Parathyroid adenoma (tissue), 2 donors: ENCODE results near the gene B3GNT9.

Experiments
- H2AFZ ChIP-seq: fragments of 300-600 bp; sonication (generic); one replicate; pipeline ENCODE4 v1.7.0; 2017; ENCODE audit warnings: antibody characterized with exemption, mild to moderate bottlenecking
- H3K27ac ChIP-seq: fragments of 300-600 bp; sonication (generic); one replicate; pipeline ENCODE4 v1.7.0; 2017
- H3K27me3 ChIP-seq: fragments of 300-600 bp; sonication (generic); one replicate; pipeline ENCODE4 v1.7.0; 2017; ENCODE audit warnings: low read length; ENCODE audit not compliant: control insufficient read depth, insufficient read depth
- H3K36me3 ChIP-seq: fragments of 300-600 bp; sonication (generic); one replicate; pipeline ENCODE4 v1.7.0; 2017; ENCODE audit warnings: low read length; ENCODE audit not compliant: control insufficient read depth, insufficient read depth
- H3K4me1 ChIP-seq: fragments of 300-600 bp; sonication (generic); one replicate; pipeline ENCODE4 v1.7.0; 2017; ENCODE audit warnings: control low read depth
- H3K4me2 ChIP-seq: fragments of 300-600 bp; sonication (generic); one replicate; pipeline ENCODE4 v1.7.0; 2017; ENCODE audit warnings: low read length
- H3K4me3 ChIP-seq: fragments of 300-600 bp; sonication (generic); one replicate; pipeline ENCODE4 v1.7.0; 2017; ENCODE audit warnings: low read depth, low read length
- H3K79me2 ChIP-seq: fragments of 300-600 bp; sonication (generic); one replicate; pipeline ENCODE4 v1.7.0; 2017; ENCODE audit warnings: control low read depth
- H3K9ac ChIP-seq: fragments of 300-600 bp; sonication (generic); one replicate; pipeline ENCODE4 v1.7.0; 2017; ENCODE audit warnings: mild to moderate bottlenecking
- H3K9me3 ChIP-seq: fragments of 300-600 bp; sonication (generic); one replicate; pipeline ENCODE4 v1.7.0; 2017; ENCODE audit warnings: low read length; ENCODE audit not compliant: control insufficient read depth
- TF ChIP-seq, protein P1 (sequence below): fragments of 300-600 bp; sonication (generic); IDR thresholded peaks from one replicate; pipeline ENCODE4 v1.7.0; 2017; ENCODE audit warnings: antibody characterized with exemption, mild to moderate bottlenecking
- donor health status: primary hyperparathyroidism.

B3GNT9 gene

DNA sequence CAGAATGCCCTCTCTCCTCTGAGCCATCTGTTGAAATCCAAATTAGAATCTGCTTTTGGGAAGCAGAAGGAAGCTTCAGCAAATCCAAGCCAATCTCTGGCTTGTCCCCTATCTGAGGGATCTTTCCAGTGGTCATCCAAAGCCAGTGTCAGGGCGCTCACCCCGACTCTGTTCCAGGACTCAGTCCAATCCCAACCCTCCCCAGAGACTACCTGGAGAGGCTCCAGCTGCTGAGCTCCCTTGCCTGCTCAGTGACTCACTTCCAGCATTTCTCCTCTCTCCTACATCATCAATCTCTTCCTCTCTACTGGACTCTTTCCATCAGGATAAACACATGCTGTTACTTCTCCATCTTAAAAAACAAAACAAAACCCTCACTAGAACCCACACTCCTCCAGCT lies 30.5 kb upstream of the B3GNT9 start:
- TF ChIP-seq, protein P1, sequence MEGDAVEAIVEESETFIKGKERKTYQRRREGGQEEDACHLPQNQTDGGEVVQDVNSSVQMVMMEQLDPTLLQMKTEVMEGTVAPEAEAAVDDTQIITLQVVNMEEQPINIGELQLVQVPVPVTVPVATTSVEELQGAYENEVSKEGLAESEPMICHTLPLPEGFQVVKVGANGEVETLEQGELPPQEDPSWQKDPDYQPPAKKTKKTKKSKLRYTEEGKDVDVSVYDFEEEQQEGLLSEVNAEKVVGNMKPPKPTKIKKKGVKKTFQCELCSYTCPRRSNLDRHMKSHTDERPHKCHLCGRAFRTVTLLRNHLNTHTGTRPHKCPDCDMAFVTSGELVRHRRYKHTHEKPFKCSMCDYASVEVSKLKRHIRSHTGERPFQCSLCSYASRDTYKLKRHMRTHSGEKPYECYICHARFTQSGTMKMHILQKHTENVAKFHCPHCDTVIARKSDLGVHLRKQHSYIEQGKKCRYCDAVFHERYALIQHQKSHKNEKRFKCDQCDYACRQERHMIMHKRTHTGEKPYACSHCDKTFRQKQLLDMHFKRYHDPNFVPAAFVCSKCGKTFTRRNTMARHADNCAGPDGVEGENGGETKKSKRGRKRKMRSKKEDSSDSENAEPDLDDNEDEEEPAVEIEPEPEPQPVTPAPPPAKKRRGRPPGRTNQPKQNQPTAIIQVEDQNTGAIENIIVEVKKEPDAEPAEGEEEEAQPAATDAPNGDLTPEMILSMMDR: no peak
- H3K27ac ChIP-seq: no peak overlapping the region
- no peaks in the 10 kb centered on the region for H3K9me3 ChIP-seq
- no peak overlapping the region for H2AFZ ChIP-seq
- H3K4me1 ChIP-seq: peaks cover 23% of the 10 kb centered on the region
- H3K36me3 ChIP-seq: no peaks in the 10 kb centered on the region
- H3K9ac ChIP-seq: no peak overlapping the region
- no peaks in the 10 kb centered on the region for H3K27me3 ChIP-seq
- no peaks in the 10 kb centered on the region for H3K79me2 ChIP-seq
- no peak overlapping the region for H3K4me2 ChIP-seq
- no peak overlapping the region for H3K4me3 ChIP-seq

DNA sequence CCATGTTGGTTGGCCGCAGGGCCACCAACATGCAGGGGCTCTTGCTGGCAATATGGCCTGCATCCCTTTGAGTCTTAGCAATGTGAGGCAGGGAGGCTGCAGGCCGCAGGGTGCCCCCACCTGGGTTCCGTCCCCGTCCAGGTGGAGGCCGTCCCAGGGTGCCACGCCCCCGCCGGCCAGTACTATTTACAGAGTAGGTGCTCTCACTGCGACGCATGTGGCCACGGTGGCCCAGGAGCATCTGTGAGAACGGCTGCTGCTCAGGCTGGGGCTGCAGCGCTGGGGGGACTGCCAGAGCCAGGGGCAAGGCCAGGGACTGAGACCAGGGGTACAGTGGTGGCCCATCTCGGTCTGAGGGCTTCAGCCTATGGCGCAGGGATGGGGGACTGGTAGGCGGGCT lies 29.4 kb upstream of the B3GNT9 start:
- no peak overlapping the region for H3K9ac ChIP-seq
- no peak overlapping the region for H3K4me3 ChIP-seq
- no peaks in the 10 kb centered on the region for H3K27me3 ChIP-seq
- H2AFZ ChIP-seq: no peak overlapping the region
- H3K27ac ChIP-seq: no peak overlapping the region
- H3K36me3 ChIP-seq: no peaks in the 10 kb centered on the region
- TF ChIP-seq, protein P1: no peak
- H3K79me2 ChIP-seq: no peaks in the 10 kb centered on the region
- no peaks in the 10 kb centered on the region for H3K9me3 ChIP-seq
- H3K4me1 ChIP-seq: peaks cover 16% of the 10 kb centered on the region
- H3K4me2 ChIP-seq: no peak overlapping the region

DNA sequence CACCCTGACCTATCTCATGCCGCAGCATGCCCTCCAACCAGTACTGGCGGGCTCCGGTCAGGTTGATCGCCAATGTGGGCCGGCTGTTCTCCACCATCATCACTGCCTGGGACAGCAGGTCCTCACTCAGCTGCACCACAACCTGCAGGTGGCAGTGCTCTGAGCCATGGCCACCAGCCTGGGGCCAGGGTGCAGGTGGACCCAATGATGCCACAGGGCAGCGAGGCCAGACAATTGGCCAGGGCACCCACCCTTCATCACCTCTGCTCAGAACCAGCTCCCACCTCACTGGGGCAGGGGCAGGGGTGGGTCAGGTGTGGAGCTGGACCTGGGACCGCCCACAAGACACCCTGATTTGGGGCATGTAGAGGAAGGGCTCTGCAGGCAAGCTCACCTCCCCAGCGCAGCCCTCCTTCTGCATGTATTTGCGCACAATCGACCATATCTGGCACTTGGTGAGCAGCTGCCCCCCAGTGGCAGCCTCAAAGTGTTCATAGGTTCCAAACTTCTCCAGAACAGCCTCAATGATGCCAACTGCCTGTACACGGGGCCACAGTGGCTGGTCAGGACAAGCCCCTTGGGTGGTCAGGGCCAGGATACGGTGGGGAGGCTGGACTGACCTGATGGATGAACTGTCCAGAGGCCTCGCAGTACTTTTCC lies 28.8 kb upstream of the B3GNT9 start:
- Histone ChIP-seq H3K4me3 (no peak overlapping the region), H3K4me1 (peaks cover 12% of the 10 kb centered on the region), H3K27me3 (no peaks in the 10 kb centered on the region), H3K9ac (no peak overlapping the region), H3K4me2 (no peak overlapping the region), H3K79me2 (no peaks in the 10 kb centered on the region), H2AFZ (no peak overlapping the region), H3K36me3 (no peaks in the 10 kb centered on the region), H3K27ac (no peak overlapping the region), H3K9me3 (no peaks in the 10 kb centered on the region)
- TF ChIP-seq, protein P1: no peak

DNA sequence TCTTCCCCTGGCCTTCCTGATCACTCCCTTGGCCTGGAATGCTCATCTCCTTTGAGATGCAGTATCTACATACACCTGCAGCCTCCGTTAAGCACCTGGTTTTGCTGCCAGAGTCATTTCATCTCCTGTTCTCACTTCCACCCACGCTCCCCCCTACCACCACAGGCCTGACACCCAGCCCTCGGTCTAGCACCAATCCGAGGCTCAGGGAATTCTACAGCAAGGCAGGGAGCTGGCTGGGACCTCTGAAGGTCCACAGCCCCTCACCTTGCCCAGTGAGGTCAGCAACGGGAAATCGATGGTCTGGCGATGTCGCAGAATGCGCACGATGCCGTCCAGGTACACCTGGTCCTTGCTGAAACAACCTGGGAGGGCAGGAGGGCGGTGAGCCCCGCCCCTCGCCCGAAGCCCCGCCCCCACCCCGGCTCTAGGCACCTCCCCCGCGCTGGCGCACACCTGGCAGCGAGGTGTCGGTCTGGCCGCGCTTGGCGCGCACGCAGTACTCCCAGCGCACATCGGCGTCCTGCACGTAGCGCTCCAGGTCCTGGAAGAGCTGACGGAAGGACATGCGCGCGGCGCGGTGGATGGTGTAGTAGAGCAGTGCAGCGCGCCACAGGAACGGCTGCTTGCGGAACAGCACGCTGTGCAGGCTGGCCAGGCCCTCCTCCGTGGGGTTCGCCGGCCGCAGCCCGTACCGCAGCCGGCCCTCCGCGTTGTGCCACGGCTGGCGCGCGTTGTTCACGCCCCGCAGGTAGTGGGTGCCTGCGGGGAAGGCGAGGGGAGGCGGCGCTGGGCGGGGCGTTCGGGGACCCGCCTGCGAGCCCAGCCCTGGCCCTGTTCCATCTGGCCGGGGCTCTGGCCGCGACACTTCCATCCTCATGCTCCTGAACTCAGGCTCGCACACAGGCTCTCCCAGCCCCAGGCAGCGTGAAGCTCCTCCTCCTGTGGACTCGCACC lies 27.2 kb upstream of the B3GNT9 start:
- no peaks in the 10 kb centered on the region for H3K36me3 ChIP-seq
- TF ChIP-seq, protein P1: peak; percentile 12
- H3K9me3 ChIP-seq: no peaks in the 10 kb centered on the region
- peak overlapping the region; percentile 40 for H3K27ac ChIP-seq
- peak overlapping the region; percentile 93 for H3K4me2 ChIP-seq
- H3K4me1 ChIP-seq: peaks cover 15% of the 10 kb centered on the region
- peak overlapping the region; percentile 86 for H2AFZ ChIP-seq
- no peaks in the 10 kb centered on the region for H3K27me3 ChIP-seq
- no peaks in the 10 kb centered on the region for H3K79me2 ChIP-seq
- H3K4me3 ChIP-seq: peak overlapping the region; percentile 47
- no peak overlapping the region for H3K9ac ChIP-seq
